GM21576 (cell line): ENCODE results near the gene GRM8.

Source experiments
- ATAC-seq: cut with Tn5 transposase; IDR thresholded peaks from one replicate; pipeline ENCODE4 v1.9.1; 2021; ENCODE audit warnings: mild to moderate bottlenecking, moderate library complexity; ENCODE audit not compliant: unreplicated experiment

The GRM8 gene

GRCh38 chr7:127035203-127035849, 217.4 kb downstream of the GRM8 start:
- no peak for ATAC-seq

- ATAC-seq: no peak
These were observed 218.4 kb downstream of the GRM8 start for GRCh38 chr7:127034186-127034806.

DNA sequence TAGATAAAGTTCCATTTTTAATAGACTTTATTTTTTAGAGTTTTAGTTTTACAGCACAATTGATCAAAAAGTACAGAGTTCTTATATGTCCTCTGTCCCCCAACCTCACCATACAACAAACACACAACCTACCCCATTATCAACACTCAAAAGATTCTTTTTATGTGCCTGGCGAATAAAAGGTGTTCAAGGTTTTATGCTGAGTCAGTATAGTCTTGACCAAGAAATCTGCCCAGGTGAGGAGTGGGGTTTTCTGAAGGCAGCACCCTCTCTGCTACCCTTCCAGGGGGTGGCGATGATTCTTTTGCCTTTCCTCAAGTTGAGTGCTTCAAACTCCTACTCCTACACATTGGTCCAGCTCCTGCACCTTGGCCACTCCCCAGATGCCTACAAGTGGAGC, 222.9 kb downstream of the GRM8 start:
- no peak for ATAC-seq

DNA sequence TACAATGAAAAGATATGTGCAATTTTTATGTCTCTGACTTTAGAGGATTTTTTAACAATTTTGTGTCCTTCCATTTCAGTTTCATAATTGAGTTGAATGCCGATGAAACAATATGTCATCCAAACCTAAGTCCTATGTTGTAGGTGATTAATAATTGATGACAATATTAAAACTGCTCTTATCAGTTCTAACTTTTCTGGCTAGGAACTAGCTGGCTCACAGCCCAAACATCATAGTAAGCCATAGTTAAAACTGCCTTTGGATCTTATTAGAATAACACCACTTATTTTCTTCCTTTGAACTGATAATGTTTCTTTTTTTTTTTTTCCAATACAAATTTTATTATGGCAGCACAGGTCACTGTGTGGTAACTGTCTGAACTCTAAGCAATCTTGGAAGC, 230.9 kb downstream of the GRM8 start:
- ATAC-seq: no peak

GRCh38 chr7:127021019-127021738, 231.6 kb downstream of the GRM8 start:
- ATAC-seq: no peak

GRCh38 chr7:127018889-127019288, 233.9 kb downstream of the GRM8 start:
- no peak for ATAC-seq

DNA sequence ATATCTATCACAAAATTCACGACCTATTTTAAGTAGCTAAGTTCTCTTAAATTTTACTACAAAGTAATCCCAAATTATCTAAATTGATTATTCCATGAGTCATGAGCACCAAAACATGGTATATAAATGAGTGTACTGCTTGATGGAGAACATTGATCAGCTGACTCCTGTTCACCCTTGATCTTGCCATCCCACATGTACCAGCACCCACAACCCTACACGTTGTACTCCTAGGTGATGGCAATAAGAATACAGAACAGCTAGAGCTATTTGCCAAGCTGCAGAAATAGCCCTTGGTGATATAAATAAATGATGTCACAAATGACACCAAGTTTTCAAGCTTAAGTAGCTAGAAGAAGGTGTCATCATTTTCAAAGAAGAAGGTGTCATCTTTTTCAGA, 235.5 kb downstream of the GRM8 start:
- no peak for ATAC-seq

DNA sequence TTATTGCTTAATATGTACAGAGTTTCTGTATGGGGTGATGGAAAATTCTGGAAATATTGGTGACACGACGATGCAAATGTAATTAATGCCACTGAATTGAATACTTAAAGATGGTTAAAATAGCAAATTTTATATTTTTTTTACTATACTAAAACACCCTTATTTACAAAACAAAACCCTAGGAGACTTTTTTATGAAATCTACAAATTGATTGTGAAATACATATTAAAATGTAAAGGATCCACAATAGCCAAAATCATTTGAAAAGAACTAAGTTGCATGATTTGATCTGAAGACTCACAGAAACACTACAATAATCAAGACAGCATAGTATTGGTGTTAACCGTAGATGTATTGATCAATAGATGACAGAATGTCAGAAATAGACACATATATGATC, 252.0 kb downstream of the GRM8 start:
- no peak for ATAC-seq

DNA sequence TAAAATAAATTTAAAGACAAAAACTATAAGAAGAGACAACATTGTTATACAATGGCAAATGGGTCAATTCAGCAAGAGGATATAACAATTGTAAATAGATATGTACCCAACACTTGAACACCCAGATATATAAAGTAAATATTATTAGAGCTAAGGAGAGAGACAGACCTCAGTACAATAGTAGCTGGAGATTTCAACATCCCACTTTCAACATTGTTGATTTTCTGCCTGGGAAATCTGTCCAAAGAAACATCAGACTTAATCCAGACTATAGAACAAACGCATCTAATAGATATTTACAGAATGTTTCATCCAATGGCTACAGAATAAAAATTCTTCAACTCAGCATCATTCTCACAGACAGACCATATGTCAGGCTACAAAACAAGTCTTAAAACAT, 256.1 kb downstream of the GRM8 start:
- no peak for ATAC-seq

- ATAC-seq: no peak
These were observed 259.0 kb downstream of the GRM8 start for GRCh38 chr7:126993626-126994213.

- ATAC-seq: no peak
These were observed 264.7 kb downstream of the GRM8 start for GRCh38 chr7:126988022-126988421.

- no peak for ATAC-seq
These were observed 273.0 kb downstream of the GRM8 start for GRCh38 chr7:126979722-126980121.

DNA sequence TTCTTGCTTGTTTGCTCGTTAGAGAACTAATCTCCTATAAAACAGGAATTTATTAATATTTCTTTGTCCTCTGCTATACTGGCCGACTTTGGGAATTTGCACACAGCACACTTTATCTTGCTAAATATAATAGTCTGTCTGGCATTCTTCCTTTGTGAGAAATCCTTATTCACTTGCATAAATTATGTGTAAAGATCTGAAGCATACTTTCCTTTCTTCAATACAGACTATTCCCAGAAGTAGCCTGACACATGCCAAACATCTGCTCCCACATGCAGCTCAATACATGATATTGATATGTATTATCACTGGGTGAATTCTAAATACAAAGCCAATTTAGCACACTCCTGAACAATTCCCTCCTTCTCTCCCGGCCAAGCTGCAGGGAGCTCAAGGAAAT, 273.9 kb downstream of the GRM8 start:
- no peak for ATAC-seq

- ATAC-seq: no peak
These were observed 279.7 kb downstream of the GRM8 start for GRCh38 chr7:126973066-126973465.

GRCh38 chr7:126972571-126972970, 280.2 kb downstream of the GRM8 start:
- ATAC-seq: no peak

- ATAC-seq: no peak
These were observed 293.1 kb downstream of the GRM8 start for GRCh38 chr7:126959649-126960048.

GRCh38 chr7:126958367-126958766, 294.4 kb downstream of the GRM8 start:
- no peak for ATAC-seq

DNA sequence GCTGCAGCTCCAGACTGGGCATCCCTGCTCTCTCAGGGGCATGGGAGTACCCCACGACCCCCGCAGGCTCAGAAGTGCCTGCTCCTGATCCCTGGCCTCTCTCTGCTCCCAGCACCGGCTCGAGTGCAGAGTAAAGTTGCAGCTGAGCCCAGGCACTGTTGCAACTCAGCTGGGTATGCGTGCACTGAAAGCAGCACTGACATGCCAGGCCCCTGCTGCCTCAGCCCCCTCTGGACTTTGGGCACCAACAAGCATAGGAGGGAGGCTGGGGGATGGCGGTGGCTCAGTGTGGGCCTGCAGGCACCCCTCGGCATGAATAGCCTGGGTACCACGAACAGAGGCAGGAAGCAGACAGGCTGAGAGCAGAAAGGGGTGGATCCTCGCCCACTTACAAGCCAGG, 295.3 kb downstream of the GRM8 start:
- ATAC-seq: no peak

- no peak for ATAC-seq
These were observed 299.3 kb downstream of the GRM8 start for GRCh38 chr7:126953461-126953860.

DNA sequence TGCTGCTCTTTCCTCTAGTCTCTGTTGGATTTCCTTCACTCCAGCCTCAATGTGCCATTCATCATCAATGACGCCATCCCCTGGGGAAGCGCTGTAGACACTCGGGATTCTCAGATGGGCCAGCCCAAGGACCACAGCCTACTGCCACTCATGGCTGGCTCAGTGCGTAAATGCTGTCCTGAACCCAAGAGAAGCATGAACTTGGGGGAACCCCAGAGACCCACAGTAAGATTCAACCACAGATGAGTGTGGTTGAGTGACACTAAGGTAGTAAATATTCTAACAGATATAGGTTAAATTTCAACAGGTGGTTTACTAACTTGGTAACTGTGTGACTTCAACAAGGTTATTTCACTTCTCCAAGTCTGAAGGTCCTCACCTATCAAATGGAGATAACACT, 304.1 kb downstream of the GRM8 start:
- no peak for ATAC-seq

DNA sequence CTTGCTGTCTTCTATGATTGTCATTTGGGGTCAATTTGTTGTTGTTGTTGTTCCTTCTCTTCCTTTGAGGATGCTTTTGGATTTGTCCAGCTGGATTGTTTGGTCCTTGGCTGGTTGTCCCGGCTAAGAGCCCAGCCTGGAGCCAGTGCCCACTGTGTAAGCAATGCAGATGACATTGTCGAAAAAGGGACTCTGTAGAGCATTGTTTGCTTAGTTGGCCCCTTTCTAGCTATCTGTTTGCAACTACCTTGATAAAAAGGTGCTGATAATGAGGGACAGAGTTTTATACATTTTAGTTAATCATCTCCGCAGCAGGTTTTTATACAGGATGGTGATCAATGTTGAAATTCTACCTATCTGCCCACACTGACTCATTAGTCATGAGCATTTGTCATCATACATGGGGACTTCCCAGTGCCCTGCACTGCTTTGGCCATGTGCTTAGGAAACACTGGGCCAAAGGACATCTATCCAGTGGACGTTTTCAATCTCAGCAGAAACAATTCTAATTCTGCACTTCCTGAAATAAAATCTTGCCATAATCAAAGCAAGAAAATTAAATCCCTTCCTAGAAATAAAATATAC, 311.9 kb downstream of the GRM8 start:
- no peak for ATAC-seq

DNA sequence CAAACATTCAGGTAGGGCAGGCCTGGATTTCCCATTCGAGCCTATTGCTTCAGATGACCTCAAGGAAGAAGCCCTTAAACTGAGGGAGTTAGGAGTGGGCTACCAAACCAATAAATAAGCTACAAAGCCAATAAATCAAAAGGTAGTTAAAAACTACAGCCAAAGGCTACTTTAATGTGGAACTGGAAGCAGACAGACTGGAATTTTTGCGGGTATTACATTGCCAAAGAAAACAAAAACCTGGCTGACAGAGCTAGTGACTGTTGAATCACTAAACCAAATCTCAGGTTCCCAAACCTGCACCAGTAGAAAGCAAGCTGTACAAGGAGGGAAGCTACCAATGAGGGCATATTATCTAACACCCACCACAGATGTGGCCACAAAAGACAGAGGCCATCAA, 315.6 kb downstream of the GRM8 start:
- ATAC-seq: no peak
